CD14-positive monocyte (primary cell): ENCODE data around the gene CXorf58. TPM values are rescaled to one million over a fixed set of nuclear protein-coding genes. Genes with fewer than 3 reads are reported as not detected.

ENCODE experiments used
- DNase-seq, 3 donors: peaks; one replicate each; pipeline ENCODE4 v3.0.0-alpha.2; 2011 to 2022
- H2AFZ ChIP-seq: 2 replicates; pipeline ENCODE4 v1.6.0; 2012; ENCODE audit warnings: mild to moderate bottlenecking, low read depth, low read length, inconsistent platforms; ENCODE audit not compliant: insufficient read depth, poor library complexity, severe bottlenecking
- H3K27ac ChIP-seq, 2 donors: 1 replicate in 1 of 2; 2 replicates in 1 of 2; pipeline ENCODE4 v1.5.1; 2012 to 2013; ENCODE audit warnings: low read length in 2 of 2, control low read depth in 1 of 2, inconsistent platforms in 1 of 2, low read depth in 1 of 2, mild to moderate bottlenecking in 1 of 2
- H3K27me3 ChIP-seq, 2 donors: one replicate each; pipeline versions ENCODE4 v1.6.0 to v1.6.1; 2011 to 2013; ENCODE audit warnings: low read length in 2 of 2; ENCODE audit not compliant: control insufficient read depth in 2 of 2, insufficient read depth in 2 of 2
- H3K36me3 ChIP-seq, 2 donors: replicated peaks in 1 of 2; 1 replicate in 1 of 2; 2 replicates in 1 of 2; pipeline versions ENCODE4 v1.5.1 to v1.6.1; 2012 to 2013; ENCODE audit warnings: low read length in 2 of 2, control low read depth in 1 of 2, inconsistent platforms in 1 of 2, mild to moderate bottlenecking in 1 of 2; ENCODE audit not compliant: insufficient read depth in 2 of 2, control insufficient read depth in 1 of 2
- H3K4me1 ChIP-seq, 2 donors: 1 replicate in 1 of 2; 2 replicates in 1 of 2; pipeline versions ENCODE4 v1.5.1 to v1.6.1; 2012 to 2013; ENCODE audit warnings: low read length in 2 of 2, control low read depth in 1 of 2, inconsistent platforms in 1 of 2, mild to moderate bottlenecking in 1 of 2, moderate library complexity in 1 of 2; ENCODE audit not compliant: insufficient read depth in 2 of 2, control insufficient read depth in 1 of 2
- H3K4me2 ChIP-seq: replicated peaks from 2 replicates; pipeline ENCODE3; 2012; ENCODE audit warnings: low read length, moderate library complexity, mild to moderate bottlenecking; ENCODE audit not compliant: poor library complexity, severe bottlenecking; ENCODE audit errors: extremely low read depth
- H3K4me3 ChIP-seq, 3 experiments: fragments of 200-600 bp in 1 of 3; sonication (generic) in 1 of 3; replicated peaks in 1 of 3; 1 replicate in 2 of 3; 2 replicates in 1 of 3; pipeline ENCODE4 v1.5.1; 2011 to 2013; ENCODE audit warnings: low read length in 3 of 3, mild to moderate bottlenecking in 3 of 3, control low read depth in 2 of 3, low read depth in 2 of 3, inconsistent platforms in 1 of 3, moderate library complexity in 1 of 3
- H3K79me2 ChIP-seq: 2 replicates; pipeline ENCODE4 v1.6.0; 2012; ENCODE audit warnings: mild to moderate bottlenecking, control low read depth, inconsistent platforms, low read length, moderate library complexity; ENCODE audit not compliant: insufficient read depth
- H3K9ac ChIP-seq: 2 replicates; pipeline ENCODE4 v1.6.0; 2017; ENCODE audit warnings: low read length, mild to moderate bottlenecking; ENCODE audit not compliant: insufficient read depth, poor library complexity, severe bottlenecking
- H3K9me3 ChIP-seq, 2 donors: replicated peaks in 1 of 2; 1 replicate in 1 of 2; 2 replicates in 1 of 2; pipeline versions ENCODE4 v1.5.1 to v1.6.1; 2012 to 2013; ENCODE audit warnings: low read length in 2 of 2, control low read depth in 1 of 2; ENCODE audit not compliant: control insufficient read depth in 1 of 2, insufficient read depth in 1 of 2
- H4K20me1 ChIP-seq: 2 replicates; pipeline ENCODE4 v1.6.0; 2012; ENCODE audit warnings: mild to moderate bottlenecking, low read length, control low read depth, moderate library complexity; ENCODE audit not compliant: insufficient read depth
- H3K27ac Mint-ChIP-seq, 7 donors: one replicate each; pipeline ENCODE4 v1.8.0; 2020; ENCODE audit warnings: mild to moderate bottlenecking in 7 of 7, mixed read lengths in 7 of 7, moderate library complexity in 6 of 7, inconsistent platforms in 2 of 7
- H3K27me3 Mint-ChIP-seq, 3 donors: one replicate each; pipeline ENCODE4 v1.8.0; 2021 to 2022; ENCODE audit warnings: low read depth in 3 of 3, mild to moderate bottlenecking in 3 of 3, mixed read lengths in 3 of 3, moderate library complexity in 3 of 3, inconsistent platforms in 1 of 3
- H3K36me3 Mint-ChIP-seq, 2 donors: one replicate each; pipeline ENCODE4 v1.8.0; 2020; ENCODE audit warnings: mixed read lengths in 2 of 2, inconsistent platforms in 1 of 2, mild to moderate bottlenecking in 1 of 2
- H3K4me1 Mint-ChIP-seq: one replicate; pipeline ENCODE4 v1.8.0; 2020; ENCODE audit warnings: mild to moderate bottlenecking, mixed read lengths
- H3K4me3 Mint-ChIP-seq, 2 donors: one replicate each; pipeline ENCODE4 v1.8.0; 2020; ENCODE audit warnings: mild to moderate bottlenecking in 2 of 2, mixed read lengths in 2 of 2, moderate library complexity in 1 of 2
- H3K9me3 Mint-ChIP-seq, 7 donors: one replicate each; pipeline ENCODE4 v1.8.0; 2020 to 2022; ENCODE audit warnings: mixed read lengths in 7 of 7, mild to moderate bottlenecking in 6 of 7, moderate library complexity in 6 of 7, inconsistent platforms in 2 of 7
- WGBS: methylation state at CpG from one replicate; pipeline ENCODE4 v1.1.5; 2013; ENCODE audit warnings: missing lambda C conversion rate; ENCODE audit not compliant: insufficient coverage; 5-methylcytosine and 5-hydroxymethylcytosine counted together
- intact Hi-C, 2 donors: fragments of 100-400 bp; cut with micrococcal nuclease; formaldehyde crosslinking; loops; one replicate each; pipeline versions ENCODE4 v1.15.0 to v1.15.1; 2023
- polyA plus RNA-seq, 3 donors: library from polyadenylated mRNA; depleted of rRNA in 1 of 3; unstranded in 2 of 3; stranded (reverse) in 1 of 3; fragments of 300-500 nt in 2 of 3; fragments of >200 nt in 1 of 3; fragmentation: Illumina TruSeq in 2 of 3; gene quantifications; 1 replicate in 2 of 3; 2 replicates in 1 of 3; pipeline ENCODE4 v1.2.3, GENCODE V29; 2012 to 2021
- TF ChIP-seq, protein P1 (sequence below): fragments of 200-600 bp; IDR thresholded peaks from one replicate; pipeline ENCODE4 v1.8.0; 2022; ENCODE audit warnings: antibody characterized with exemption, mild to moderate bottlenecking

Gene CXorf58
- polyA plus RNA-seq, 3 donors = not detected

GRCh38 chrX:23978491-23978890 lies 70.7 kb downstream of the CXorf58 start:
- H3K79me2 ChIP-seq = no peaks in the 10 kb centered on the region
- H3K36me3 ChIP-seq = peaks cover 0 to 5% of the 10 kb centered on the region in 2 donors
- H3K4me3 ChIP-seq = no peak overlapping the region
- no peak overlapping the region for H3K27ac ChIP-seq
- no peaks in the 10 kb centered on the region for H3K4me1 ChIP-seq
- H3K4me2 ChIP-seq = no peak overlapping the region
- no peaks in the 10 kb centered on the region for H3K9me3 ChIP-seq
- peaks cover 0 to 4% (median 2%) of the 10 kb centered on the region in 7 donors for H3K9me3 Mint-ChIP-seq
- peaks cover 9 to 10% of the 10 kb centered on the region in 2 donors for H3K36me3 Mint-ChIP-seq
- H3K4me3 Mint-ChIP-seq = no peak overlapping the region
- no peaks in the 10 kb centered on the region for H3K4me1 Mint-ChIP-seq
- TF ChIP-seq, protein P1, sequence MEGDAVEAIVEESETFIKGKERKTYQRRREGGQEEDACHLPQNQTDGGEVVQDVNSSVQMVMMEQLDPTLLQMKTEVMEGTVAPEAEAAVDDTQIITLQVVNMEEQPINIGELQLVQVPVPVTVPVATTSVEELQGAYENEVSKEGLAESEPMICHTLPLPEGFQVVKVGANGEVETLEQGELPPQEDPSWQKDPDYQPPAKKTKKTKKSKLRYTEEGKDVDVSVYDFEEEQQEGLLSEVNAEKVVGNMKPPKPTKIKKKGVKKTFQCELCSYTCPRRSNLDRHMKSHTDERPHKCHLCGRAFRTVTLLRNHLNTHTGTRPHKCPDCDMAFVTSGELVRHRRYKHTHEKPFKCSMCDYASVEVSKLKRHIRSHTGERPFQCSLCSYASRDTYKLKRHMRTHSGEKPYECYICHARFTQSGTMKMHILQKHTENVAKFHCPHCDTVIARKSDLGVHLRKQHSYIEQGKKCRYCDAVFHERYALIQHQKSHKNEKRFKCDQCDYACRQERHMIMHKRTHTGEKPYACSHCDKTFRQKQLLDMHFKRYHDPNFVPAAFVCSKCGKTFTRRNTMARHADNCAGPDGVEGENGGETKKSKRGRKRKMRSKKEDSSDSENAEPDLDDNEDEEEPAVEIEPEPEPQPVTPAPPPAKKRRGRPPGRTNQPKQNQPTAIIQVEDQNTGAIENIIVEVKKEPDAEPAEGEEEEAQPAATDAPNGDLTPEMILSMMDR = no peak
- intact Hi-C loops = no loop called here
- H2AFZ ChIP-seq = no peak overlapping the region
- DNase-seq = no peak
- no peak overlapping the region for H3K9ac ChIP-seq
- 100% methylated on average over 1 of the region's 4 CpGs for WGBS
- H3K27ac Mint-ChIP-seq = no peak overlapping the region
- peaks cover 0 to 36% of the 10 kb centered on the region in 2 donors for H3K27me3 ChIP-seq
- peaks cover 0 to 41% (median 0%) of the 10 kb centered on the region in 3 donors for H3K27me3 Mint-ChIP-seq
- no peaks in the 10 kb centered on the region for H4K20me1 ChIP-seq

DNA sequence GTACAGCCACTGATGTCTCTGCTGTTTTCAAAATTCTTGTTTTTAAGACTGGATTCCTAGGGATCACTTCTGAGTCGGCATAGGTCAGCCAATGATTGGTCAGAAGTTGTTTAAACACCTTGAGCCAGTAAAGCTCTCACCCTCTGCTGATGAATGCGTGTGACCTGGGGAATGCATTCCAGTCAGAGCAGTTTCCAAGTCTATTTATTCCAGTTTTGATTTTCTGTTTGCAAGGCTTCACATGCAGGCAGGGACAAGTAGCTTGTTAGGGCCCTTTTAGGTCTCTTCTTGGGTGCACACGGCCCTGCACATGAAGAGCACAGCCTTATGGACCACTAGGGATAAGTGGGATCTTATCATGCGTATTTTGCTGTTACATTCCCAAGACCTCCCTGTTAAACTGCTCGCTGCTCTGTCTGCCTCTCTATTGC lies 72.2 kb downstream of the CXorf58 start:
- no peaks in the 10 kb centered on the region for H3K4me1 ChIP-seq
- H3K4me1 Mint-ChIP-seq = no peaks in the 10 kb centered on the region
- H3K9me3 Mint-ChIP-seq = peaks cover 0 to 4% (median 2%) of the 10 kb centered on the region in 7 donors
- H3K9ac ChIP-seq = no peak overlapping the region
- intact Hi-C loops = no loop called here
- no peak for DNase-seq
- 100% methylated on average over 1 of the region's 5 CpGs for WGBS
- no peak overlapping the region for H3K27ac Mint-ChIP-seq
- no peak overlapping the region for H3K4me3 ChIP-seq
- H4K20me1 ChIP-seq = no peaks in the 10 kb centered on the region
- H3K27me3 ChIP-seq = peaks cover 0 to 44% of the 10 kb centered on the region in 2 donors
- no peak overlapping the region for H3K27ac ChIP-seq
- H3K9me3 ChIP-seq = no peaks in the 10 kb centered on the region
- TF ChIP-seq, protein P1 = no peak
- H2AFZ ChIP-seq = no peak overlapping the region
- H3K4me2 ChIP-seq = no peak overlapping the region
- H3K79me2 ChIP-seq = no peaks in the 10 kb centered on the region
- H3K27me3 Mint-ChIP-seq = peaks cover 0 to 41% (median 0%) of the 10 kb centered on the region in 3 donors
- H3K4me3 Mint-ChIP-seq = no peak overlapping the region
- peaks cover 11 to 12% of the 10 kb centered on the region in 2 donors for H3K36me3 Mint-ChIP-seq
- peaks cover 0 to 10% of the 10 kb centered on the region in 2 donors for H3K36me3 ChIP-seq
